Right forelimb (tissue), 1 donor: ENCODE data around the gene ABCD3.
"Not testable (repeated sequence)": the region's sequence is repeated elsewhere in the genome, so short reads cannot be mapped to it uniquely, and the experiment has no call there.

Experiments
- DNase-seq: peaks from one replicate; pipeline ENCODE4 v3.0.0-alpha.2; 2018

Gene ABCD3

GRCh38 chr1:94416901-94417727 lies 1.1 kb upstream of the ABCD3 start:
- peak; percentile 49 for DNase-seq

GRCh38 chr1:94417728-94417977 lies 536 bp upstream of the ABCD3 start:
- no peak for DNase-seq

- DNase-seq = peak; percentile 64
Observed at GRCh38 chr1:94418664-94419655, 771 bp downstream of the ABCD3 start.

- DNase-seq = no peak
Observed at GRCh38 chr1:94422115-94422820, 4.1 kb downstream of the ABCD3 start.

- DNase-seq = no peak
Observed at GRCh38 chr1:94425821-94426484, 7.8 kb downstream of the ABCD3 start.

- not testable (repeated sequence) for DNase-seq
Observed at GRCh38 chr1:94426485-94426870, 8.3 kb downstream of the ABCD3 start.

- no peak for DNase-seq
Observed at GRCh38 chr1:94428441-94428840, 10.3 kb downstream of the ABCD3 start.

- not testable (repeated sequence) for DNase-seq
Observed at GRCh38 chr1:94428927-94429528, 10.8 kb downstream of the ABCD3 start.

GRCh38 chr1:94430066-94430465 lies 11.9 kb downstream of the ABCD3 start:
- DNase-seq = not testable (repeated sequence)

- DNase-seq = no peak
Observed at GRCh38 chr1:94433866-94434265, 15.7 kb downstream of the ABCD3 start.

GRCh38 chr1:94434365-94435045 lies 16.3 kb downstream of the ABCD3 start:
- DNase-seq = no peak

- DNase-seq = no peak
Observed at GRCh38 chr1:94438692-94439276, 20.6 kb downstream of the ABCD3 start.

GRCh38 chr1:94440088-94440487 lies 21.9 kb downstream of the ABCD3 start:
- no peak for DNase-seq

- DNase-seq = not testable (repeated sequence)
Observed at GRCh38 chr1:94443067-94443466, 24.9 kb downstream of the ABCD3 start.

GRCh38 chr1:94444819-94445218 lies 26.6 kb downstream of the ABCD3 start:
- DNase-seq = not testable (repeated sequence)

GRCh38 chr1:94445733-94446132 lies 27.5 kb downstream of the ABCD3 start:
- not testable (repeated sequence) for DNase-seq

GRCh38 chr1:94446177-94446576 lies 28.0 kb downstream of the ABCD3 start:
- DNase-seq = not testable (repeated sequence)

- not testable (repeated sequence) for DNase-seq
Observed at GRCh38 chr1:94448741-94449140, 30.6 kb downstream of the ABCD3 start.

- DNase-seq = no peak
Observed at GRCh38 chr1:94456736-94457135, 38.5 kb downstream of the ABCD3 start.

GRCh38 chr1:94462606-94463005 lies 44.4 kb downstream of the ABCD3 start:
- DNase-seq = no peak
